Activated CD4-positive, alpha-beta T cell treated with anti-CD3 and anti-CD28 coated beads for 36 hours (primary cell): ENCODE data around the gene ZWILCH. TPM values are rescaled to one million over a fixed set of nuclear protein-coding genes. Genes with fewer than 3 reads are reported as not detected.
"Not testable (repeated sequence)": the region's sequence is repeated elsewhere in the genome, so short reads cannot be mapped to it uniquely, and the experiment has no call there.

Source experiments
- ATAC-seq: fragments of 200-7000 bp; cut with Tn5 transposase; one replicate; pipeline ENCODE4 v1.10.0; 2021; ENCODE audit warnings: mild to moderate bottlenecking, moderate library complexity
- CTCF ChIA-PET: fragments of 350-600 bp; sonication (Branson Sonifier 250); formaldehyde crosslinking; loops from one replicate; lab custom pipeline; 2021; ENCODE audit warnings: antibody characterized with exemption; lab: Charles Lee
- POLR2A ChIA-PET: fragments of 350-600 bp; sonication (Branson Sonifier 250); formaldehyde crosslinking; loops from one replicate; lab custom pipeline; 2021; ENCODE audit warnings: antibody characterized with exemption, inconsistent platforms; lab: Charles Lee
- DNase-seq: peaks from one replicate; pipeline ENCODE4 v3.0.0-alpha.2; 2020
- H3K27ac Mint-ChIP-seq: one replicate; pipeline ENCODE4 v1.8.0; 2021; ENCODE audit warnings: mixed read lengths
- H3K27me3 Mint-ChIP-seq: one replicate; pipeline ENCODE4 v1.8.0; 2021; ENCODE audit warnings: mixed read lengths
- H3K36me3 Mint-ChIP-seq: one replicate; pipeline ENCODE4 v1.8.0; 2021; ENCODE audit warnings: low read depth, mixed read lengths
- H3K4me1 Mint-ChIP-seq: one replicate; pipeline ENCODE4 v1.8.0; 2021; ENCODE audit warnings: mixed read lengths
- H3K4me3 Mint-ChIP-seq: one replicate; pipeline ENCODE4 v1.8.0; 2021; ENCODE audit warnings: mild to moderate bottlenecking, moderate library complexity, mixed read lengths
- H3K9me3 Mint-ChIP-seq: one replicate; pipeline ENCODE4 v1.8.0; 2021; ENCODE audit warnings: low read depth, mixed read lengths
- intact Hi-C, 2 experiments: fragments of 100-400 bp; cut with DNase I in 1 of 2; cut with micrococcal nuclease in 1 of 2; formaldehyde crosslinking; loops; one replicate each; pipeline versions ENCODE4 v1.14.2 to v1.15.1; 2022 to 2024; cut with DNase I, micrococcal nuclease
- total RNA-seq, 2 experiments: library from RNA; stranded (reverse); gene quantifications; one replicate each; pipeline ENCODE4 v1.2.3, GENCODE V29; 2021

ZWILCH gene
- total RNA-seq, 2 experiments from 2014 or later: 27.4 to 31.1 TPM

GRCh38 chr15:66581972-66582537 lies 76.9 kb downstream of the ZWILCH start:
- Mint-ChIP-seq H3K9me3 (no peaks in the 10 kb centered on the region), H3K27me3 (no peaks in the 10 kb centered on the region), H3K4me1 (peaks cover 6% of the 10 kb centered on the region), H3K27ac (no peak overlapping the region), H3K4me3 (no peak overlapping the region), H3K36me3 (no peaks in the 10 kb centered on the region)
- intact Hi-C loops: no loop called here
- ChIA-PET POLR2A (no interaction called here), CTCF (interaction anchor here (0.6 to 1.3 kb wide), 2 partner anchors 37 to 51 kb away, joined by 3 read pairs; no protein-coding TSS in a partner anchor)
- ATAC-seq (no peak), DNase-seq (no peak)

DNA sequence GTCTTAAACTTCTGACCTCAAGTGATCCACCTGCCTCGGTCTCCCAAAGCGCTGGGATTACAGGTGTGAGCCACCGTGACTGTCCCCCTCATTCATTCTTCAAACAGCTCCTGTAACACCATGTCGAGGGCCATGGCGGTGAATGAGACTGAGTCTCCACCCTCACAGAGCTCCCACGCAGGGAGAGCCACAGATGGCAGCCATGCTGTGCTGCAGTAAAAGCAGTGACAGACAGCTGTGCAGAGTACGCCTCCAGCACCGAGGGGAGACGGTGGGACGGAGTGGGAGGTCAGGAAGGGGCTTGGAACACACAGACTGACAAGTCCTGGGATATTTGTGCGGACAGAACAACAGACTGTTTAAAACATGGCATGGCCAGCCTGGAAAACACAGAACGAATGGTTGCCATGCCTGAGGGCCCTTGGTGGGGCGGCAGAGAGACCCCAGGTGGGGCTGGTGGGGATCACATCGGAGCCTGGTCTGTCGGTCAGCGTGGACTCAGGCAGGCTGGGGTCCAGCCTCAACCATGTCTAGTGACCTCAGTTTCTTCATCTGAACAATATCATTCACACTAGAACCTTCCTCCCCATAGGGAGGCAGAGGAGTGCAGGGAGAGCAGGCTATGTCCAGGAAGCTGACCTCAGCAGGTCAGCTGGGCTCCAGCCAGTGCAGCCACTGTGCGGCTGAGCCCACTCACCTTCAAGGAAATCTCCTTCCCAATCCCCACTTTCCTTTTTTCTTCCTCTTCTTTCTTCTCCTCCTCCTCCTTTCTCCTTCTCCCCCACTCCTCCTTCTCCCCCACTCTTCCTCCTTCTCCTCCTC lies 81.2 kb downstream of the ZWILCH start:
- H3K4me3 Mint-ChIP-seq: no peak overlapping the region
- H3K36me3 Mint-ChIP-seq: no peaks in the 10 kb centered on the region
- no peak for DNase-seq
- CTCF ChIA-PET: interaction anchor here (0.6 kb wide), 1 partner anchor 15 kb away, joined by 4 read pairs; no protein-coding TSS in a partner anchor
- H3K27me3 Mint-ChIP-seq: peaks cover 7% of the 10 kb centered on the region
- no peaks in the 10 kb centered on the region for H3K9me3 Mint-ChIP-seq
- no peaks in the 10 kb centered on the region for H3K4me1 Mint-ChIP-seq
- intact Hi-C loops: no loop called here
- POLR2A ChIA-PET: no interaction called here
- no peak for ATAC-seq
- H3K27ac Mint-ChIP-seq: no peak overlapping the region

GRCh38 chr15:66587020-66587419 lies 81.9 kb downstream of the ZWILCH start:
- Mint-ChIP-seq H3K27ac (no peak overlapping the region), H3K36me3 (no peaks in the 10 kb centered on the region), H3K4me3 (no peak overlapping the region), H3K27me3 (peaks cover 7% of the 10 kb centered on the region), H3K4me1 (no peaks in the 10 kb centered on the region), H3K9me3 (no peaks in the 10 kb centered on the region)
- ATAC-seq (no peak), DNase-seq (no peak)
- intact Hi-C loops: no loop called here
- POLR2A ChIA-PET: no interaction called here
- CTCF ChIA-PET: no interaction called here

DNA sequence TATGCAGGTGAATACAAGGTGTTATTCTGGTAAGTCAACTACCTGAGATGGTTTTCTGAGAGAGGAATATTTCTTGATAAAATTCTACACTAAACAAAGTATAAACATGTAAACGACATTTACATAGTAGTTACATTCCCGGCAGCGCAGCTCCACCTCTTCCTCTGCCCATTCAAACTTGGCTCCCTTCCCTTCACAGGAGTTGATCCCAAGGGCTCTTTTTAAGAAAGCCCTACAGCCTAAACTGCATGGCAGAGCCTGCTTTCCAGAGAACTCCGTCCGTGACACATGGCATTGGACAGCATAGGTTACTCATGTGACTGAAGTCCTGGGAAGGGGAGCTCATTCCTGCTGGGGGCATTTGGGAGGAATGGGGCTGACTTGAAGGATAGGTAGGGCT lies 82.6 kb downstream of the ZWILCH start:
- H3K4me3 Mint-ChIP-seq: no peak overlapping the region
- no peaks in the 10 kb centered on the region for H3K36me3 Mint-ChIP-seq
- ATAC-seq (no peak), DNase-seq (no peak)
- no peak overlapping the region for H3K27ac Mint-ChIP-seq
- ChIA-PET POLR2A (no interaction called here), CTCF (no interaction called here)
- H3K27me3 Mint-ChIP-seq: peaks cover 9% of the 10 kb centered on the region
- intact Hi-C loops: no loop called here
- no peaks in the 10 kb centered on the region for H3K4me1 Mint-ChIP-seq
- no peaks in the 10 kb centered on the region for H3K9me3 Mint-ChIP-seq

DNA sequence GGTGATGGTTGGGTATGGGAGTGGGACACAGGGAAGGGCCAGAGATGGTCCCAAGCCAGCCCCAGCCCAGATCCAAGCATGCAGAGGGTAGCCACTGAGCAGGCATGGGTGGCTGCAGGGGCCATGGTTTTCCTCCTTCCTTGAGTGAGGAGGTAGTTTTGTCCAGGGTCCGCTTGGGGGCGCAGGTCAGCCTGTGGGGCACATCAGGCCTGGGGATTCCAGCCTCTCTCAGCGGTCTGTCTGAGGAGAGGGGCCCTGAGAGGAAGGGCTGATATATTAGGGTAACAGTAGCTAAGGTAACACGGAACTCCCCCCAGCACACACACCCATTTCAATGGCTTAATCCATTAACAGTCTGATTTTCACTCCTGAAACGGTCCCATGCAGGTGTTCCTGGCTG lies 83.4 kb downstream of the ZWILCH start:
- intact Hi-C loops: no loop called here
- Mint-ChIP-seq H3K9me3 (no peaks in the 10 kb centered on the region), H3K4me1 (no peaks in the 10 kb centered on the region), H3K27me3 (peaks cover 10% of the 10 kb centered on the region), H3K36me3 (no peaks in the 10 kb centered on the region), H3K27ac (no peak overlapping the region), H3K4me3 (no peak overlapping the region)
- no peak for DNase-seq
- ATAC-seq: no peak
- POLR2A ChIA-PET: no interaction called here
- CTCF ChIA-PET: no interaction called here

DNA sequence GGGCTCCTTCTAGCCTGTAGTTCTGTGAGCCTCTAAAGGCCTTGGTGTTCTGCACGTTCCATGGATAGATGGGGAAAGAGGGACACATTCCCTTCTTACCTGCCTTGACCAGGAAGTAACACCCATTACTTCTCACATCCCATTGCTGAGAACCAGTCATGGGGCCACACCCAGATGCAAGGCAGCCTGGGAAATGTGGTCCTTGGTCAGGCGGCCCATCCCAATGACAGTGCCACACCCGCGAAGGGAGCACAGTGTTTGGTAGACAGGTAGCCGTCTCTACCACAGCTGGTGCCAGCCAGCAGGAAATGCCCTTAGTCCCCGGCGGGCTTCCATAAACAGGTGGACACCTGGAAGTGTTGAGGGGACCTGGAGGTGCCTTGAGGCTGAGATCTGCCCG lies 83.8 kb downstream of the ZWILCH start:
- no peak for ATAC-seq
- no peak overlapping the region for H3K27ac Mint-ChIP-seq
- POLR2A ChIA-PET: no interaction called here
- intact Hi-C loops: no loop called here
- CTCF ChIA-PET: no interaction called here
- peaks cover 10% of the 10 kb centered on the region for H3K27me3 Mint-ChIP-seq
- H3K4me1 Mint-ChIP-seq: no peaks in the 10 kb centered on the region
- no peaks in the 10 kb centered on the region for H3K9me3 Mint-ChIP-seq
- no peak overlapping the region for H3K4me3 Mint-ChIP-seq
- no peak for DNase-seq
- no peaks in the 10 kb centered on the region for H3K36me3 Mint-ChIP-seq

DNA sequence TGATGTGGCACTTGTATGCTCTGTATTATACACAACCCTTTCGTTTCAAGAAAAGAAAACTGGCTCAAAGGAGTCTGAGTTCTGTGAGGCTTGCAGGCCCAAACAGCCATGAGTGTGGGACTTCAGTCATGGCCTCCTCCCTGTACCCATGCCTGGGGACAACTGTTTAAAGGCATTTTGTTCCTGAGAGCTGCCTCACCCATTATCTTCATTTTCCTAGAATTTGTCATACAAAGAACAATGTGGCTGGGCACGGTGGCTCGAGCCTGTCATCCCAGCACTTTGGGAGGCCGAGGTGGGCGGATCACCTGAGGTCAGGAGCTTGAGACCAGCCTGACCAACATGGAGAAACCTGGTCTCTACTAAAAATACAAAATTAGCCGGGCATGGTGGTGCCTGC lies 84.3 kb downstream of the ZWILCH start:
- ATAC-seq, H3K27ac Mint-ChIP-seq, DNase-seq, CTCF ChIA-PET, H3K4me1 Mint-ChIP-seq, intact Hi-C loops, H3K36me3 Mint-ChIP-seq, POLR2A ChIA-PET, H3K4me3 Mint-ChIP-seq, H3K9me3 Mint-ChIP-seq: not testable (repeated sequence)
- peaks cover 10% of the 10 kb centered on the region for H3K27me3 Mint-ChIP-seq

DNA sequence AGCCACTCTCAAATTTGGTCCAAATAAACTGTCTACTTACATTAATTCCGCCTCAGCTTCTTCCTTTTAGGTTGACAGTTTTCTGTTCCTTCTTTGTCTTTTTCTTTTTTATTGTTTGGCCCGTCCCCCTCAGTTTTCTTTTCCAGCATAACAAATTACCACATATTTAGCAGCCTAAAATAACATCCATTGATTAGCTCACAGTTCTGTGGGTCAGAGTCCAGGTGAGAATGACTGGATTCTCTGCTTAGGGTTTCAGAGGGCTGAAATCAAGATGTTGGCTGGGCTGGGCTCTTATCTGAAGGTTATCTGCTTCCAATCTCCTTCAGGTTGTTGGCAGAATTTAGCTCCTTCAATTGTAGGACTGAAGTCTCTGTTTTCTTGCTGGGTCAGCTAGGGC lies 85.3 kb downstream of the ZWILCH start:
- H3K4me1 Mint-ChIP-seq: no peaks in the 10 kb centered on the region
- no peaks in the 10 kb centered on the region for H3K9me3 Mint-ChIP-seq
- H3K27me3 Mint-ChIP-seq: peaks cover 10% of the 10 kb centered on the region
- ATAC-seq (no peak), DNase-seq (no peak)
- no peak overlapping the region for H3K27ac Mint-ChIP-seq
- intact Hi-C loops: no loop called here
- ChIA-PET CTCF (interaction anchor here (0.6 to 1.3 kb wide), 2 partner anchors 24 to 28 kb away, joined by 4 to 5 read pairs; no protein-coding TSS in a partner anchor), POLR2A (no interaction called here)
- H3K36me3 Mint-ChIP-seq: no peaks in the 10 kb centered on the region
- no peak overlapping the region for H3K4me3 Mint-ChIP-seq

- no peak overlapping the region for H3K27ac Mint-ChIP-seq
- H3K36me3 Mint-ChIP-seq: no peaks in the 10 kb centered on the region
- intact Hi-C loops: no loop called here
- ChIA-PET CTCF (interaction anchor here (1.3 kb wide), 1 partner anchor 25 kb away, joined by 5 read pairs; no protein-coding TSS in a partner anchor), POLR2A (no interaction called here)
- peaks cover 10% of the 10 kb centered on the region for H3K27me3 Mint-ChIP-seq
- ATAC-seq: no peak
- DNase-seq: no peak
- no peaks in the 10 kb centered on the region for H3K9me3 Mint-ChIP-seq
- H3K4me1 Mint-ChIP-seq: no peaks in the 10 kb centered on the region
- no peak overlapping the region for H3K4me3 Mint-ChIP-seq
These were observed 86.3 kb downstream of the ZWILCH start for GRCh38 chr15:66591322-66591862.

GRCh38 chr15:66592505-66593218 lies 87.5 kb downstream of the ZWILCH start:
- no peak for ATAC-seq
- Mint-ChIP-seq H3K36me3 (no peaks in the 10 kb centered on the region), H3K27me3 (peaks cover 10% of the 10 kb centered on the region), H3K9me3 (no peaks in the 10 kb centered on the region), H3K27ac (no peak overlapping the region), H3K4me3 (no peak overlapping the region), H3K4me1 (no peaks in the 10 kb centered on the region)
- CTCF ChIA-PET: no interaction called here
- intact Hi-C loops: no loop called here
- DNase-seq: no peak
- POLR2A ChIA-PET: no interaction called here

- intact Hi-C loops: no loop called here
- peaks cover 4% of the 10 kb centered on the region for H3K4me1 Mint-ChIP-seq
- POLR2A ChIA-PET: no interaction called here
- no peak overlapping the region for H3K4me3 Mint-ChIP-seq
- H3K36me3 Mint-ChIP-seq: no peaks in the 10 kb centered on the region
- no peak for ATAC-seq
- CTCF ChIA-PET: no interaction called here
- H3K9me3 Mint-ChIP-seq: no peaks in the 10 kb centered on the region
- peaks cover 5% of the 10 kb centered on the region for H3K27me3 Mint-ChIP-seq
- no peak overlapping the region for H3K27ac Mint-ChIP-seq
- DNase-seq: no peak
These were observed 88.2 kb downstream of the ZWILCH start for GRCh38 chr15:66593219-66593780.
